Cardiac muscle cell (in vitro differentiated cells and primary cell): ENCODE data around the gene LRRC23. TPM values are rescaled to one million over a fixed set of nuclear protein-coding genes. Genes with fewer than 3 reads are reported as not detected.
"Not testable (repeated sequence)": the region's sequence is repeated elsewhere in the genome, so short reads cannot be mapped to it uniquely, and the experiment has no call there.

Experiments
- DNase-seq, 2 donors: peaks; one replicate each; pipeline versions ENCODE4 v3.0.0 to v3.0.0-alpha.2; 2010 to 2017; ENCODE audit warnings: low read depth in 1 of 2, low spot score in 1 of 2
- H3K27ac ChIP-seq: fragments of 200-600 bp; sonication (generic); 2 replicates; pipeline ENCODE4 v1.5.1; 2016
- H3K27me3 ChIP-seq: fragments of 200-600 bp; sonication (generic); 2 replicates; pipeline ENCODE4 v1.6.0; 2016; ENCODE audit warnings: control low read depth
- H3K36me3 ChIP-seq: fragments of 200-600 bp; sonication (generic); 2 replicates; pipeline ENCODE4 v1.5.1; 2016; ENCODE audit warnings: control low read depth
- H3K4me1 ChIP-seq: fragments of 200-600 bp; sonication (generic); 2 replicates; pipeline ENCODE4 v1.8.1; 2017; ENCODE audit warnings: low read depth, mild to moderate bottlenecking, mixed run types
- H3K4me3 ChIP-seq: fragments of 200-600 bp; sonication (generic); 2 replicates; pipeline ENCODE4 v1.5.1; 2016; ENCODE audit warnings: mild to moderate bottlenecking
- H3K9me3 ChIP-seq: fragments of 200-600 bp; sonication (generic); 2 replicates; pipeline ENCODE4 v1.5.1; 2017; ENCODE audit warnings: low read depth, mild to moderate bottlenecking, control low read depth
- CTCF ChIP-seq: IDR thresholded peaks from 2 replicates; pipeline ENCODE4 v1.5.1; 2012; ENCODE audit warnings: low read depth, mild to moderate bottlenecking, low read length
- polyA plus RNA-seq: library from polyadenylated mRNA; unstranded; fragments of >200 nt; fragmentation: Nextera tagmentation; extraction: Ambion mirVana; gene quantifications from 2 replicates; pipeline ENCODE4 v1.2.1, GENCODE V29; 2016
- total RNA-seq: library from RNA; depleted of rRNA; stranded (reverse); fragments of >200 nt; gene quantifications from 2 replicates; pipeline ENCODE4 v1.2.3, GENCODE V29; 2016

The LRRC23 gene
- total and polyA plus RNA-seq, 2 experiments from 2014 or later: 17.5 to 23.7 TPM

GRCh38 chr12:6872073-6873048 lies 32.3 kb upstream of the LRRC23 start:
- Histone ChIP-seq H3K4me1 (peaks cover 12% of the 10 kb centered on the region), H3K27ac (peak overlapping the region; percentile 69), H3K9me3 (no peaks in the 10 kb centered on the region), H3K4me3 (peak overlapping the region; percentile 57), H3K36me3 (peaks cover 19% of the 10 kb centered on the region), H3K27me3 (no peaks in the 10 kb centered on the region)
- peak; percentile 79 to 91 for DNase-seq
- peak; percentile 98 for TF ChIP-seq CTCF

DNA sequence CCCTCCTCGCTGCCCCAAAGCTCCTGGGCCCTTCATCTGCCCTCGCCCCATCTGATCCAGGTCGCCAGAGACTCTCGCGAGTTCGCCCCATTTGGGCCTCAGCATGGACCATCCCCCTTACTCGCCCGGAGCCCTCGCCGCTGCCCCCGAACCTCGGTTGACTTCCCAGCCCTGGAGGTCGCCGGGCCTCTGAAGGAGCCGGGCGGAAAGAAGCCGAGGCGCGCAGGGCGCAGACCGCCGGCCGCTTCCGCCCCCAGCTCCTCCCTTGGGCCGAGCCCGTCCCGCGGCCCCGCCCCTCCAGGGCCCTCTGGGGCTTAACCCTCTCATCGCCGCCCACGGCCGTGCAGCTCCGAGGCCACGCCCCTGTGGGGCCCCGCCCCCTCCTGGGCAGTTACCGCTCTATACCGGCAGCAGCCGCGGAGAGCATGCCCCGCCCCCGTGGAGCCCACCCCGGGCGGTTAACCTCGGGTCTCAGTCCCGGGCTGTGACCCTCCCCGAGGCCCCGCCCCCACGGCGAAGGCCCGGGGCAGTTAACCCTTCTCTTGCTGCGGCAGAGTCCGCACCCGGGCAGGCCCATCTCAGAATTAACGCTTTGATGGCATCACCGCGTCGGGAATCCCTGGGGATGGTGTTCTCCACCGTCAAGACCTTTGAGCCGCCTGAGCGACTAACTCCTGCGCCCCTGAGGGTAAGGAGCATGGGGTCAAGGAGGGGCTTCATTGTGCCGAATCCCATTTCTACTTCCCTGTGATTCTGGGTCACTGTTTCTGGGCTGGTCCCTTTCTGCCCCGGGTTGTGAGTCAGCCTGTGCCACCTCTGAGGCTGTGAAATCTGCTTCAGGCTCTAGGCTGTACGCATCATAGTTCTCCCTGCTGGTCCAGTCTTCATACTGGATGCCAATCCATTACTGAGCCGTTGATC lies 31.3 kb upstream of the LRRC23 start, which contains the start of gene SPSB2:
TSS of gene SPSB2 (minus strand) at position 210 of the 921 bp plus-strand sequence. CDS start 402 bp downstream, outside the sequence.
- no peak for TF ChIP-seq CTCF
- Histone ChIP-seq H3K27ac (peak within 1 kb of the TSS; percentile 69), H3K4me1 (peaks cover 12% of the 10 kb centered on the region), H3K4me3 (peak within 1 kb of the TSS; percentile 57), H3K36me3 (peaks cover 19% of the 10 kb centered on the region), H3K9me3 (no peaks in the 10 kb centered on the region), H3K27me3 (no peaks in the 10 kb centered on the region)
- DNase-seq: peak; percentile 97 to 100

DNA sequence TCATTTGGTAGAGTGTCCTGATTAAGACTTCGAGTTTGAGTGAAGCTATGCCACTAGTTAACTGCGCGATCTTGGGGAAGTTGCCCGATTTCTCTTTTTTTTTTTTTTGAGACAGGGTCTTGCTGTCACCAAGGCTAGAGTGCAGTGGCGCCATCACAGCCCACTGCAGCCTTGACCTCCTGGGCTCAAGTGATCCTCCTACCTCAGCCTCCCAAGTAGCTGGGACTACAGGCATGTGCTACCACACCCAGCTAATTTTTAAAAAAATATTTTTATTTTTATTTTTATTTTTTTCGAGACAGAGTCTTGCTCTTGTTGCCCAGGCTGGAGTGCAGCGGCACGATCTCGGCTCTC lies 30.6 kb upstream of the LRRC23 start:
- not testable (repeated sequence) for H3K4me1 ChIP-seq, H3K27me3 ChIP-seq, H3K9me3 ChIP-seq, DNase-seq
- Histone ChIP-seq H3K4me3 (peak overlapping the region; percentile 57), H3K27ac (peak overlapping the region; percentile 69), H3K36me3 (peaks cover 18% of the 10 kb centered on the region)

- H3K9me3 ChIP-seq, H3K27ac ChIP-seq, DNase-seq, H3K4me3 ChIP-seq, H3K27me3 ChIP-seq, H3K4me1 ChIP-seq, H3K36me3 ChIP-seq: not testable (repeated sequence)
Measured at GRCh38 chr12:6879824-6880223, 24.8 kb upstream of the LRRC23 start.

GRCh38 chr12:6883252-6883651 lies 21.4 kb upstream of the LRRC23 start:
- DNase-seq: no peak

More at GRCh38 chr12:6883252-6883651, 21.4 kb upstream of the LRRC23 start:
- Histone ChIP-seq H3K36me3 (no peaks in the 10 kb centered on the region), H3K27me3 (no peaks in the 10 kb centered on the region), H3K4me1 (no peaks in the 10 kb centered on the region), H3K27ac (no peak overlapping the region), H3K9me3 (no peaks in the 10 kb centered on the region), H3K4me3 (no peak overlapping the region)
- TF ChIP-seq CTCF: no peak
